Loucy (cell line): ENCODE results near the gene CELF2.

ENCODE experiments used
- EZH2phosphoT487 ChIP-seq: fragments of 200-600 bp; IDR thresholded peaks from 2 replicates; pipeline ENCODE4 v1.6.1; 2018; ENCODE audit warnings: antibody characterized with exemption, mild to moderate bottlenecking, moderate library complexity, borderline replicate concordance
- TF ChIP-seq, protein P1 (sequence below): fragments of 200-600 bp; sonication (generic); conservative IDR thresholded peaks from 2 replicates; pipeline ENCODE4 v1.5.1; 2014; ENCODE audit warnings: mild to moderate bottlenecking, antibody characterized with exemption, low read length

- TF ChIP-seq, protein P1, sequence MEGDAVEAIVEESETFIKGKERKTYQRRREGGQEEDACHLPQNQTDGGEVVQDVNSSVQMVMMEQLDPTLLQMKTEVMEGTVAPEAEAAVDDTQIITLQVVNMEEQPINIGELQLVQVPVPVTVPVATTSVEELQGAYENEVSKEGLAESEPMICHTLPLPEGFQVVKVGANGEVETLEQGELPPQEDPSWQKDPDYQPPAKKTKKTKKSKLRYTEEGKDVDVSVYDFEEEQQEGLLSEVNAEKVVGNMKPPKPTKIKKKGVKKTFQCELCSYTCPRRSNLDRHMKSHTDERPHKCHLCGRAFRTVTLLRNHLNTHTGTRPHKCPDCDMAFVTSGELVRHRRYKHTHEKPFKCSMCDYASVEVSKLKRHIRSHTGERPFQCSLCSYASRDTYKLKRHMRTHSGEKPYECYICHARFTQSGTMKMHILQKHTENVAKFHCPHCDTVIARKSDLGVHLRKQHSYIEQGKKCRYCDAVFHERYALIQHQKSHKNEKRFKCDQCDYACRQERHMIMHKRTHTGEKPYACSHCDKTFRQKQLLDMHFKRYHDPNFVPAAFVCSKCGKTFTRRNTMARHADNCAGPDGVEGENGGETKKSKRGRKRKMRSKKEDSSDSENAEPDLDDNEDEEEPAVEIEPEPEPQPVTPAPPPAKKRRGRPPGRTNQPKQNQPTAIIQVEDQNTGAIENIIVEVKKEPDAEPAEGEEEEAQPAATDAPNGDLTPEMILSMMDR = no peak
- TF ChIP-seq EZH2phosphoT487 = no peak
Measured at GRCh38 chr10:11096422-11096821, 78.8 kb downstream of the CELF2 start.
